Urothelium cell line (cell line): ENCODE results near the gene TRAK1.

Experiments used
- DNase-seq: peaks from one replicate; pipeline ENCODE4 v3.0.0; 2011; ENCODE audit warnings: low spot score, mixed read lengths
- FAIRE-seq: peaks from 2 replicates; lab custom pipeline; 2011; peaks lifted over from hg19 to GRCh38; lab: Jason Lieb, UNC

Gene TRAK1

DNA sequence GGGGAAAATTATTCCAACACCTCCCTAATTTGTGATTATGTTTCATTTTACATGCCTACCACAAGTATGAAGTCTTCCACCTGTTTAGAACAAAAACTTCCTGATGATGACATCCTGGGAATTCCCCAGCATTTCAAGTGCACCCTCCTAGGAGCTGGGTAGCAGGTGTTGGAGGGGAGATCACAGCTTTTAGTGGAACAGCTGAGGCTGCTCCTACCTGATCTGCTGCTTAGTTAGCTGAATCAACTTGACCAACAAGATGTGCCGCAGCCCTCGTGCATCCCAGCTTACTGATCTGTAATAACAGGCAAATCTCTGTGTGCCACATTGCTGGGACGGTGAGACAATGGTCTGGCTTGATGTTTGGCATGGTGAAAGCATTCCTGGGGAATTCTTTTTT lies 29.7 kb downstream of the TRAK1 start:
- DNase-seq = no peak
- FAIRE-seq = no peak

DNA sequence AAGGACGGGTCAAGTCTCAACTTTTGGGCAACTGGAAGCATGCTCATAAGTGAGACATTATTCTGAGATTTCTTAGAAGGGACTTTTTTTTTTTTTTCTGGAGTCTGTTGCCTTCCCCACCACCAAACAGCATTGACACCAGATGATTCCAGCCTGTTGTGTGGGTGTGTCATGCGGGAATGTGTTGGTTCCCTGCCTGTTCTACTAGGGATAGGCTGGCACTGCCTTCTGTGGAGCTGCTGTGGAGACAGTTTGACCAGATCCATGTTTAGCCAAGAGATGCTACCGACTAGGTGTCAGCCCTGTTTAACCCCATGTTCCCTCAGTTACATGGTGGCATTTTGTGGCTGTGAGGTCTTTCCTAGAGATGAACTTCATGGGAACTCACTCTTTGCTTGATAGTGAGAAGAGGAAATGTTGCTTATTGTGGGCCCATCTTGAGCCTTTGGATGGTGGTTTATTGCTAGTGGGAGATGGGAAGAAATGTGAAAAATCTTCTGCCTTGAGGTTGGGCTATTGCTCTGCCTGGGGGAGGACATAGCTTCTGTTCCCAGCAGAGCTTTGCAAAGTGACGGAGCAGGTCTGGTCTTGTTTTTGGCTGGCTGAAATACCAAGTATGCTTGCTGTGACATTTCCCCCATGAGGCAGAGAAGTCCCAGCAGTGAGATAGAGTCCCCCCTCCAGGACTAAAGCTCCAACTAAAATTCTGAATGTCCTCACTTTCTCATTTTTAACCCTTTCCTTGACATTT lies 31.3 kb downstream of the TRAK1 start:
- FAIRE-seq (no peak), DNase-seq (no peak)

GRCh38 chr3:42123012-42123581 lies 31.9 kb downstream of the TRAK1 start:
- DNase-seq = no peak
- no peak for FAIRE-seq

- FAIRE-seq (no peak), DNase-seq (no peak)
These were observed 32.9 kb downstream of the TRAK1 start for GRCh38 chr3:42123824-42124658.

DNA sequence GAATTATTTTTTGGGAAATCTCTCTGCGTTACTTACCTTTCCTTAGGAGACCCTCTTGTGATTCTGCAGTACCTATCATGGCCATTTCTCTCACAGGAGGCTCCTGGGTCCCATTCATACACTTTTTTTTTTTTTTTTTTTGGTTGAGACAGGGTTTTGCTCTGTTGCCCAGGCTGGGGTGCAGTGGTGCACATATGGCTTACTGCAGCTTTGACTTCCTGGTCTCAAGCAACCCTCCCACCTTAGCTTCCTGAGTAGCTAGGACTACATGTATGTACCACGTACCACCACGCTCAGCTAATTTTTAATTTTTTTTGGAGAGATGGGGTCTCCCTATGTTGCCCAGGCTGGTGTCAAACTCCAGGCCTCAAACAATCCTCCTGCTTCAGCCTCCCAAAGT lies 36.1 kb downstream of the TRAK1 start:
- no peak for DNase-seq
- FAIRE-seq = no peak

- DNase-seq = no peak
- no peak for FAIRE-seq
These were observed 37.4 kb downstream of the TRAK1 start for GRCh38 chr3:42128526-42128925.

DNA sequence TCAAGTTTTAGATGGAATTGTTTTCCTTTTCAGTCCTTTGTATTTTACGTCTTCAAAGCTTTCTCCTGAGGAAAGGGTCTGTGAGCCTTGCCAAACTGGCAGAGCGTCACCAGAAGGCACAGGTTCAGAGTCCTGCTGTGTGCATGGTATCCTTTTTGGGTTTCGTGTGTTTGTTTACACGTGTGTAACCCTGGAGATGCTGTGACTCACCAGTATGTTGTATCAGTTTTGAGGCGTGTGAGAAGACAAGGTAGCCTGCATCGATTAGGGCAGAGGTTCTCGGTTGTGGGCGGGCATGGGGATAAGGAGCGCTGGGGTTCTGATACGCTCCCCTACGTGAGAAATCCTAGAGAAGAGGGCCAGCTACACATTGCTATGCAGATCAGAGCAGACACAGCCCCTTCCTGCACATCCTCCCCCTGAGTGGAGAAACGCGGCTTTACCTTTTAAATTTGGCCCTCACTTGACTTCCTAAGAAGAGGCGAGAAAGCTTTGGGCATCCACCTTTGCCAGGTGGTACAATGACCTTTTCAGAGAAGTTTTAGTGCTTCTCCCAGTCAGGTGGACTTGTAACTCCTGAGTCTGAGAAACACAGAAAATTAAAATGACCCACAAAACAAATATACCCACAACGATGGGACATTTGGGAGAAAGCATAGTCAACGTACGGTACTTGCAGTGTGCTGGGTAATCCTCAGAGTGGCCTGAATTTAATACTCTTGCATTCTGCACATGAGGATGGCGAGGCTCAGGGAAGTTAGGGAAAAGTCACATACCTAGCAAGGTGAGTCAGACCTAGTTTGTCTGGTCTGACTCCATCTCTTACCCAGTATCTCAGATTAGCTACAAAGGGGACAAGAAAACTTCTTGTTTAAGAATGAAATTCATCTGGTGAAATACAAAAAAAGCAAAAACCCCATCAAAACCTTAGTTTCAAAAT lies 38.1 kb downstream of the TRAK1 start:
- no peak for DNase-seq
- no peak for FAIRE-seq

GRCh38 chr3:42130007-42130328 lies 38.8 kb downstream of the TRAK1 start:
- no peak for FAIRE-seq
- DNase-seq = no peak

DNA sequence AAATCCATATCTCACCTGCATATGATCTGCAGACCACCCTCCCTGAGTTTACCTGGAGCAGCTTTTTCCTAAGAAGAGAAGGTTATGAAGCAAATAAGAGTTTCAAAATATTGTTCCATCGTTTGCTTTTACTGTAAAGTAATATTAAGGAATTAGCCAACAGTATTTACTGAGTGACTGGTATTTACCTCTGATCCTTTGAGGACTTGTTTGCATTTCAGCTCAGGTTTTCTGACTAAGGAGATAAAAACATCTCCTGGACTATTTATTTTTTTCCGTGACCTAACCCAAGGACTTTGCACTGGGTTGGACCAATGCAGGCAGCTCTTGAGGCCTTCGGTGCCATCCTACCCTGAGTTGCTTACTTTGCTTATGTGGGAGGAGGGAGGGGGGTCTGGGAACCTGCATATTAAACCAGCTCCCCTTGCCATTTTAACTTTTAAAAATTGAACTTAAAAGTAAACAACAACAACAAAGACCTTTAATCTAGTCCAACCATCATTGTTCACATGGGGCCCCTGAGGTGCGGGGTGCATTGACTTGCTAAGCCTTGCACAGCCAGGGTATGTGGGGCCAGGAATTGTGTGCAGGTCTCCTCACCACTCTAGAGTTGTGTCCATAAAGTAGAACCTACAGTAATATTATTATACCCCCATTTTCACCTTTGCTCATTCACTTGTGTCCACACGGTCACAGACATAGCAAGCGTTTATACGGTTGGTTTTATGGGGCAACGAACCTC lies 39.3 kb downstream of the TRAK1 start:
- FAIRE-seq (no peak), DNase-seq (no peak)

GRCh38 chr3:42133500-42134298 lies 42.5 kb downstream of the TRAK1 start:
- FAIRE-seq = no peak
- DNase-seq = no peak

DNA sequence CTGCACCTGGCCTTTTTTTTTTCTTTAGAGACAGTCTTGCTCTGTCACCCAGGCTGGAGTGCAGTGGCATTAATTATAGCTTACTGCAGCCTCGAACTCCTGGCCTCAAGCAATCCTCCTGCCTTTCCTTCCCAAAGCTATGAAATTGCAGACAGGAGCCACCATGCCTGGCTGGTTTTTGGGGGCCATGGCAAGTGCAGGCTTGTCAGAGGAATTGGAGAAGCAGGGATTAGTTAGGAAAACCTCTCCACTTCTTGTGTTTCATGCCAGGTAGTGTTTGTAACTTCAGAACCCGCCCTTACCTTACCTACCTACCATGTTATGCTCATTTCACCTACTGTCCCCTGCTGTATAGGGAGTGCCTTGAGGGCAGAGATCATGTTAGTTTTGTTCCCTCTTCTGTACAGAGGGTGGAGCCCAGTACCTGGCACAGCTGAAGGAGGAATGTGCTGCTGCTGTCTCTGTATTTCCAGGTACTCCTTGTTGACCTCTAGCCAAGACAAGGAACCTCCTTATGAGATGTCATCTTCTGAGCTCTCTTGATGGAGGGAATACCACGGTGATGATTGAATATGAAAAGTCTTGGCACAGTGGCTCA lies 43.8 kb downstream of the TRAK1 start:
- no peak for DNase-seq
- FAIRE-seq = no peak

- FAIRE-seq (no peak), DNase-seq (no peak)
These were observed 48.7 kb downstream of the TRAK1 start for GRCh38 chr3:42139621-42140453.

DNA sequence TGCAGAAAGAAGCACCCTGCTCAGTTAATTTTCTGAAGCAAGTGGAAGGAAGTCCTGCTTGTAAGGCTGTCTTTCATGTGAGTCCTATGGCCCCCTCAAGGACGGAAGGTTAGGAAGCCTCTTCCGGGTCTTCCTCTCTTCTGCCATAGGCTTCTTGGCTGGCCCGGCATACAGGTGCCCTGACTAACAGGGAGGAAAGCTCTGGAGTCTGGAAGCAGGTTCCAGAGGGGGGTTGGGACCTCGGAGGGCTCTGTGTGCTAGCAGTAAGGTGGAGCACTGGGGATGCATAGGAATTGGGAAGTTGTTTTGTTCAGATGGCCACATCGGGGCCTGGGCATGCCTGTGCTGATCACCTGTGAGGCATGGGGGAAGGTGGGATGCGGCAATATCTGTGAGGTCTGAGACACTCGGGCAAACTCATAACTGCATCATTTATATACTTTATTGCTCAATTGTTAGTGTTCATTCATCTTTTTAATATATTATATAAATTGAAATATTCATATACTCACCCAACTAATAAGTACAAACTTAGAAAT lies 49.6 kb downstream of the TRAK1 start:
- FAIRE-seq (no peak), DNase-seq (no peak)

DNA sequence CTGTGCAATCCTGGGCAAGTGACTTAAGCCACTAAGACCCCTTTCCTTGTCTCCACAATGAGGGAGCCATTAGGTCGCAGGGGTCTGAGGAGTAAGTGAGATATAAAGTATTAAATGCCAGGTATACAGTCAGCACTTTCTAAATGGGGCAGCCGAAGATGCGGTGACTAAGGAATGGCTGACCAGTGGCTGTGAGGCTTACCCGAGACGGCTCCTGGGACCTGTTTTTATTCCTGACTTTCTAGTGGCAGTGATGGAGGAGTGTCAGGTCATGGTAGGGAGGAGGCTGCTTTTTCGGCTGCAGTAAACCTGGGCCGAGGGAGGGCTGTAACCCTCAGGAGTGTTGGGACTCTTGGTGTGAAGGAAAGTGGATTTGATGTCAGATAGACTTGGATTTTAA lies 52.3 kb downstream of the TRAK1 start:
- DNase-seq = no peak
- FAIRE-seq = no peak

- DNase-seq = no peak
- no peak for FAIRE-seq
These were observed 53.1 kb downstream of the TRAK1 start for GRCh38 chr3:42144209-42144608.

GRCh38 chr3:42148086-42148848 lies 57.1 kb downstream of the TRAK1 start:
- FAIRE-seq (no peak), DNase-seq (no peak)

- FAIRE-seq (peak; percentile 27), DNase-seq (peak; percentile 86)
These were observed 57.9 kb downstream of the TRAK1 start for GRCh38 chr3:42148982-42149432.
